Right atrium auricular region (tissue), 2 donors: ENCODE data around the gene RBP3. TPM values are rescaled to one million over a fixed set of nuclear protein-coding genes. Genes with fewer than 3 reads are reported as not detected.

Experiments used
- DNase-seq: peaks from one replicate; pipeline ENCODE4 v3.0.0-alpha.2; 2019; ENCODE audit warnings: low spot score
- H3K27ac ChIP-seq, 2 donors: fragments of 200-600 bp; sonication (generic); 1 replicate in 1 of 2; 2 replicates in 1 of 2; pipeline ENCODE4 v1.5.1; 2016 to 2019
- H3K27me3 ChIP-seq, 2 donors: fragments of 200-600 bp; sonication (generic); one replicate each; pipeline versions ENCODE4 v1.5.1 to v1.6.0; 2017 to 2019
- H3K36me3 ChIP-seq: fragments of 200-600 bp; sonication (generic); one replicate; pipeline ENCODE4 v1.5.1; 2016
- H3K4me1 ChIP-seq, 2 donors: fragments of 200-600 bp; sonication (generic); one replicate each; pipeline versions ENCODE4 v1.5.1 to v1.6.0; 2017 to 2019
- H3K4me3 ChIP-seq, 2 donors: fragments of 200-600 bp; sonication (generic); 1 replicate in 1 of 2; 2 replicates in 1 of 2; pipeline ENCODE4 v1.5.1; 2017 to 2019; ENCODE audit warnings: mild to moderate bottlenecking in 1 of 2, moderate library complexity in 1 of 2
- H3K9me3 ChIP-seq, 2 donors: fragments of 200-600 bp; sonication (generic); one replicate each; pipeline ENCODE4 v1.5.1; 2019
- total RNA-seq, 2 donors: library from RNA; depleted of rRNA; stranded (reverse); fragments of >200 nt; gene quantifications; one replicate each; pipeline ENCODE4 v1.1.0, GENCODE V29; 2016
- TF ChIP-seq, protein P1 (sequence below), 2 donors: fragments of 200-600 bp; sonication (generic); IDR thresholded peaks; one replicate each; pipeline ENCODE4 v1.5.1; 2019; ENCODE audit warnings: antibody characterized with exemption in 2 of 2

The RBP3 gene
- total RNA-seq, 2 donors from 2014 or later, result not detected

DNA sequence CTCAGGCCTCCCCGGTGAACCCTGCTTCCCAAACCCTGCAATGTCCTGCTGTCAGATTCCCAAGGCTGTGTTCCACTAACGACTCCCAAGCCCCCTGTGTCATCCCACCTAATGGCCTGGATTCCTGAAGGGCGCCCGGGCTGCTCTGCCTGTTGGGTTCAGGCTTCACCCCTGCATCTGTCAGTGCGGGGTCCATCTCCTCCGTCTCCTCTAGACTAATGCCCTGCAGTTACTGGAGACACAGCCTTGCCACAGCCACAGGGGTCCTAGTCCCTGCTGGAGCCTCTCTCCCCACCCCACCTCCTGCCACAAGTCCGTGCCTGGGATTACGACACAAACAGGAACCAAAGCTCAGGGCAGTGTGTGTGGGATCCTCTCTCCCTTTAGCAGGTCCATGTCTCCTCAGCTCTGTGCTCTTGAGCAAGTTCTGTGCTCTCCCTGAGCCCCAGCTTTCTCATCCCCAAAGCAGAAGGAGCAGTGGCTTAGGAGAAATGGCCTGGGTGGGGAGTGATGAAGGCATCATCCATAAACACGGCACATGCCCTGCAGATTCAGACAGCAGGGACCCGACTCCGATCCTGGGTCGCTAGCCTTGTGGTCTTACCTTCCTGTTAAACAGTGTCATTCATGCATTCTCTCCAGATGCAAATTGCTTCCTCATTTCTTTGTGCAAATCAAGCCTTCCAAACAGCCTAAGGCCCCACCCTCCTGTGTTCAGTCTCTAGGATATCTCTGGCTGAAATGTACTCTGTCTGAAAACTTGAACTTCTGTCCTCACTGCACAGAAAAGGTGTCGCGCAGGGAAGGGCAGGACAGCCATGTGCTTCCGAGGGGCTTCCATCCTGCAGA is 8.2 kb upstream of the RBP3 start:
- Histone ChIP-seq H3K27me3 (no peaks in the 10 kb centered on the region), H3K9me3 (no peaks in the 10 kb centered on the region), H3K4me1 (no peaks in the 10 kb centered on the region), H3K4me3 (no peak overlapping the region), H3K36me3 (no peaks in the 10 kb centered on the region), H3K27ac (no peak overlapping the region)
- TF ChIP-seq, protein P1, sequence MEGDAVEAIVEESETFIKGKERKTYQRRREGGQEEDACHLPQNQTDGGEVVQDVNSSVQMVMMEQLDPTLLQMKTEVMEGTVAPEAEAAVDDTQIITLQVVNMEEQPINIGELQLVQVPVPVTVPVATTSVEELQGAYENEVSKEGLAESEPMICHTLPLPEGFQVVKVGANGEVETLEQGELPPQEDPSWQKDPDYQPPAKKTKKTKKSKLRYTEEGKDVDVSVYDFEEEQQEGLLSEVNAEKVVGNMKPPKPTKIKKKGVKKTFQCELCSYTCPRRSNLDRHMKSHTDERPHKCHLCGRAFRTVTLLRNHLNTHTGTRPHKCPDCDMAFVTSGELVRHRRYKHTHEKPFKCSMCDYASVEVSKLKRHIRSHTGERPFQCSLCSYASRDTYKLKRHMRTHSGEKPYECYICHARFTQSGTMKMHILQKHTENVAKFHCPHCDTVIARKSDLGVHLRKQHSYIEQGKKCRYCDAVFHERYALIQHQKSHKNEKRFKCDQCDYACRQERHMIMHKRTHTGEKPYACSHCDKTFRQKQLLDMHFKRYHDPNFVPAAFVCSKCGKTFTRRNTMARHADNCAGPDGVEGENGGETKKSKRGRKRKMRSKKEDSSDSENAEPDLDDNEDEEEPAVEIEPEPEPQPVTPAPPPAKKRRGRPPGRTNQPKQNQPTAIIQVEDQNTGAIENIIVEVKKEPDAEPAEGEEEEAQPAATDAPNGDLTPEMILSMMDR (IDR thresholded peaks at IDR 0.05), result no peak
- DNase-seq, result no peak

DNA sequence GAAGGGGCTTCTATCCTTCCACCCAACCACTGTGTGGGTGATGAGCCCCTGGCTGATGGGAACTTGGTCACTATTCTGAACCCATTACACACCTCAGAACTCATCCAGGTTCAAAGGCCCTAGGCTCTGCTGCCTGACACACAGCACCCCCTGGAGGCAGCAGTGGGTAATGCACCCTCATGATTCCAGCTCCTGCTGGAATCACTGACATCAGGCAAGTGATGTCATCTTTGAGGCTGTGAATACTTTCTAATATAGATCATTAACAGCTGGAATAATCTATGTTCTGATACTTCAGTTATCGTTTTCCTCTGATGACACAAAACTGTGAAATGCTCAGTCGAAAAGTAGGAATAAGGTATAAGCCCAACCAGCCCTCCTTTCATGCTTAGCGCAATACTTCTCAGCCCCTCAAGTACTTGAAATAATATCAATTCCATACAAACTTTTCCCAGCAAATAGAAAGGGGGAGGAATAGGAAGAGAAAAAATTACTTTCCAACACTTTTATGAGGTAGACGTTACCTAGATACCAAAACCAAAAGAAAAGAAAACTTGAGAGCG is 7.5 kb upstream of the RBP3 start:
- H3K27me3 ChIP-seq, result no peaks in the 10 kb centered on the region
- H3K27ac ChIP-seq, result no peak overlapping the region
- peak; percentile 70 for DNase-seq
- TF ChIP-seq, protein P1 (IDR thresholded peaks at IDR 0.05), result peak; percentile 94 to 95
- no peaks in the 10 kb centered on the region for H3K36me3 ChIP-seq
- no peaks in the 10 kb centered on the region for H3K4me1 ChIP-seq
- no peaks in the 10 kb centered on the region for H3K9me3 ChIP-seq
- H3K4me3 ChIP-seq, result no peak overlapping the region

DNA sequence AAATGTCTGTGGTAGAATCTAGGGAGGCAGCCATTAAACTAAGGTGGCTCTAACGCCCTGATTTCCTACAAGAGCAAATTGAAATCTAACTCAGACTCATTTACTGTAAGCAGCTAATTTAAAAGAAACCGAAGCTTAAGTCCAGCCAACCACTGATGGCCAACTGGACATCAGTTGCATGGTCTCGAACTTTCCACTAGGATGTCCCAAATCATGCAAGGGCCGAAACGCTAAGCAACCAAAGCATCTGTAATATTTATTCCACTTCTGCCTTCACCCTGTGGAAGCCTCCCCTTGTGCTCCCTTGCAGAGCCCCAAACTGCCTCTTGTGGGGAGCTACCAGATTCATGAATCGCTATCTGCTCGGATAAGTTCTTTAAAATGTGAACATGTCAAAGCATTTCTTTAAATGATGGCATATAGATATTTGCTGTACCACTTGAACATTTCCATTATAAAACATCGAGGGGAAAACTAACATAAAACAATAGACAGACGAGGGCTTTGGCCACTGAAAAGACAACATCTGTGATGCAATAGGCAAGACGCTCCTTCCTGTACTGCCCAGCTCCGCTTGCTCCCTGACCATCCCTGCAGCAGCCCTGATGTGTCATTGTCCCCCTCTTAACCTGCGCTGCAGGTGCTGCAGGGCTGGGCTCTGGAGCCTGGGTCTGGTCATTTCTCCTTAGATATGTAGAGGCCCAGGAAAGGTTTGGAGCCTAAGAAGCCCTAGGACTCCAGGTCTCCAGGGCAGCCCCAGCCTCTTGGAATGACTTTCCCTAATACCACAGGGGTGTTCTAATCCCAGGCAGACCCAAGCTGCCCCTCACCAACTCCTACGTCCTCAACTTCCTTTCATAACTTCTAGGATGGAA is 2.9 kb upstream of the RBP3 start:
- no peaks in the 10 kb centered on the region for H3K36me3 ChIP-seq
- no peak overlapping the region for H3K27ac ChIP-seq
- DNase-seq, result no peak

DNA sequence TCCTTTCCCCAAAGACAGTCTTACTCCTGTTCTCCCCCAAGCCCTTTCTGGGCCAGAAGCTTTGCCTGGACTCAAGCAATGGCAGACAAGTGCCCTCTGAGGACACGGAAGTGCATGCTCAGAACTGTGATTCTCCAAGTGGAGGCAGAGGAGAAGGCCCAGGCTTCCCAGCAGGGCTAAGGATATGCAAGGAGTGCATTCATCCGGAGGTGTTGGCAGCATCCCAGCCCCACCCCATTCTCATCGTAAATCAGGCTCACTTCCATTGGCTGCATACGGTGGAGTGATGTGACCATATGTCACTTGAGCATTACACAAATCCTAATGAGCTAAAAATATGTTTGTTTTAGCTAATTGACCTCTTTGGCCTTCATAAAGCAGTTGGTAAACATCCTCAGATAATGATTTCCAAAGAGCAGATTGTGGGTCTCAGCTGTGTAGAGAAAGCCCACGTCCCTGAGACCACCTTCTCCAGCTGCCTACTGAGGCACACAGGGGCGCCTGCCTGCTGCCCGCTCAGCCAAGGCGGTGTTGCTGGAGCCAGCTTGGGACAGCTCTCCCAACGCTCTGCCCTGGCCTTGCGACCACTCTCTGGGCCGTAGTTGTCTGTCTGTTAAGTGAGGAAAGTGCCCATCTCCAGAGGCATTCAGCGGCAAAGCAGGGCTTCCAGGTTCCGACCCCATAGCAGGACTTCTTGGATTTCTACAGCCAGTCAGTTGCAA is 1.4 kb upstream of the RBP3 start:
- Histone ChIP-seq H3K36me3 (no peaks in the 10 kb centered on the region), H3K27ac (no peak overlapping the region), H3K9me3 (no peaks in the 10 kb centered on the region), H3K4me3 (no peak overlapping the region), H3K27me3 (no peaks in the 10 kb centered on the region), H3K4me1 (no peaks in the 10 kb centered on the region)
- TF ChIP-seq, protein P1 (IDR thresholded peaks at IDR 0.05), result no peak
- no peak for DNase-seq

More for the DNA sequence above, 2.9 kb upstream of the RBP3 start:
- no peaks in the 10 kb centered on the region for H3K27me3 ChIP-seq
- H3K9me3 ChIP-seq, result no peaks in the 10 kb centered on the region
- TF ChIP-seq, protein P1 (IDR thresholded peaks at IDR 0.05), result no peak
- no peaks in the 10 kb centered on the region for H3K4me1 ChIP-seq
- no peak overlapping the region for H3K4me3 ChIP-seq

DNA sequence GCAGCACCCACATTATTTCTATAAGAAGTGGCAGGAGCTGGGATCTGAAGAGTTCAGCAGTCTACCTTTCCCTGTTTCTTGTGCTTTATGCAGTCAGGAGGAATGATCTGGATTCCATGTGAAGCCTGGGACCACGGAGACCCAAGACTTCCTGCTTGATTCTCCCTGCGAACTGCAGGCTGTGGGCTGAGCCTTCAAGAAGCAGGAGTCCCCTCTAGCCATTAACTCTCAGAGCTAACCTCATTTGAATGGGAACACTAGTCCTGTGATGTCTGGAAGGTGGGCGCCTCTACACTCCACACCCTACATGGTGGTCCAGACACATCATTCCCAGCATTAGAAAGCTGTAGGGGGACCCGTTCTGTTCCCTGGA is 874 bp upstream of the RBP3 start:
- Histone ChIP-seq H3K27ac (no peak overlapping the region), H3K36me3 (no peaks in the 10 kb centered on the region), H3K4me1 (no peaks in the 10 kb centered on the region), H3K4me3 (no peak overlapping the region), H3K9me3 (no peaks in the 10 kb centered on the region), H3K27me3 (no peaks in the 10 kb centered on the region)
- TF ChIP-seq, protein P1 (IDR thresholded peaks at IDR 0.05), result no peak
- no peak for DNase-seq
